Esophagus (tissue), 2 donors: ENCODE measurements around the gene FJX1. TPM values are rescaled to one million over a fixed set of nuclear protein-coding genes. Genes with fewer than 3 reads are reported as not detected.
"Not testable (repeated sequence)": the region's sequence is repeated elsewhere in the genome, so short reads cannot be mapped to it uniquely, and the experiment has no call there.

ENCODE experiments used
- H3K27ac ChIP-seq, 2 donors: one replicate each; pipeline ENCODE4 v1.5.1; 2013; ENCODE audit warnings: low read depth in 2 of 2, mild to moderate bottlenecking in 2 of 2, inconsistent platforms in 1 of 2, low read length in 1 of 2, moderate library complexity in 1 of 2
- H3K27me3 ChIP-seq, 2 donors: one replicate each; pipeline ENCODE4 v1.6.1; 2013; ENCODE audit warnings: low read length in 2 of 2, control low read depth in 1 of 2, mild to moderate bottlenecking in 1 of 2; ENCODE audit not compliant: insufficient read depth in 2 of 2, control insufficient read depth in 1 of 2
- H3K36me3 ChIP-seq, 2 donors: one replicate each; pipeline ENCODE4 v1.6.1; 2013; ENCODE audit warnings: low read length in 1 of 2; ENCODE audit not compliant: control insufficient read depth in 2 of 2, insufficient read depth in 2 of 2
- H3K4me1 ChIP-seq, 2 donors: one replicate each; pipeline ENCODE4 v1.6.1; 2013; ENCODE audit warnings: low read length in 1 of 2; ENCODE audit not compliant: control insufficient read depth in 2 of 2, insufficient read depth in 2 of 2
- H3K4me3 ChIP-seq, 2 donors: one replicate each; pipeline ENCODE4 v1.5.1; 2013; ENCODE audit warnings: low read length in 2 of 2, mild to moderate bottlenecking in 2 of 2, low read depth in 1 of 2, moderate library complexity in 1 of 2
- H3K9me3 ChIP-seq, 2 donors: one replicate each; pipeline ENCODE4 v1.6.1; 2013; ENCODE audit warnings: mild to moderate bottlenecking in 2 of 2, low read depth in 1 of 2, low read length in 1 of 2, moderate library complexity in 1 of 2; ENCODE audit not compliant: control insufficient read depth in 2 of 2, insufficient read depth in 1 of 2
- WGBS, 2 donors: extraction: QIAGEN DNeasy Blood & Tissue Kit; methylation state at CpG; one replicate each; pipeline ENCODE4 v1.1.7; 2013; 5-methylcytosine and 5-hydroxymethylcytosine counted together
- polyA plus RNA-seq, 2 donors: library from polyadenylated mRNA; stranded (reverse); fragments of 200-250 nt; gene quantifications; one replicate each; pipeline ENCODE4 v1.2.3, GENCODE V29; 2013
- donor health status: healthy with polysubstance abuse.
- donor health status: Bipolar disorder and iron deficiency.

The FJX1 gene
- polyA plus RNA-seq, 2 donors = 3.1 to 5.0 TPM

DNA sequence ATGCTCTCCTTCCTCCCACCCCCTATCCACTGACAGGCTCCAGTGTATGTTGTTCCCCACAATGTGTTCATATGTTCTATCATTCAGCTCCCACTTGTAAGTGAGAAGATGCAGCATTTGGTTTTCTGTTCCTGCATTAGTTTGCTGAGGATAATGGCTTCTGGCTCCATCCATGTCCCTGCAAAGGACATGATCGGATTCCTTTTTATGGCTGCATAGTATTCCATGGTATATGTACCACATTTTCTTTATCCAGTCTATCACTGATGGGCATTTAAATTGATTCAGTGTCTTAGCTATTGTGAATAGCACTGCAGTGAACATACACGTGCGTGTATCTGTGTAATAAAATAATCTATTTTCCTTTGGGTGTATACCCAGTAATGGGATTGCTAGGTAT lies 50.1 kb downstream of the FJX1 start:
- H3K27me3 ChIP-seq, H3K27ac ChIP-seq, H3K4me1 ChIP-seq, H3K9me3 ChIP-seq, H3K36me3 ChIP-seq, H3K4me3 ChIP-seq: not testable (repeated sequence)
- 98 to 99% methylated on average over 3 of the region's 3 CpGs for WGBS, 2 donors

Other genes with a start within 250 kb of the FJX1 start
- gene SLC1A2, start 198.9 kb upstream of the FJX1 start, polyA plus RNA-seq = under 1 TPM in 1 of 2 donors, not detected in 1; 0.11 TPM
- gene PAMR1, start 92.8 kb upstream of the FJX1 start, polyA plus RNA-seq = 1 to 10 TPM in 1 of 2 donors, under 1 TPM in 1; 0.31 to 1.2 TPM
- 1 to 10 TPM; 3.1 to 6.2 TPM for gene TRIM44, start 44.3 kb downstream of the FJX1 start, polyA plus RNA-seq